GM12891 (cell line): ENCODE results near the gene BEND5.

Source experiments
- PAX5 ChIP-seq: IDR thresholded peaks from 2 replicates; pipeline ENCODE4 v1.6.1; 2011; ENCODE audit warnings: low read length, moderate library complexity, mild to moderate bottlenecking; ENCODE audit not compliant: insufficient read depth, severe bottlenecking
- POLR2A ChIP-seq: IDR thresholded peaks from 2 replicates; pipeline ENCODE4 v1.6.1; 2011; ENCODE audit warnings: low read depth, low read length, control low read depth
- POLR2AphosphoS5 ChIP-seq: IDR thresholded peaks from 2 replicates; pipeline ENCODE4 v1.6.1; 2011; ENCODE audit warnings: low read depth, low read length, control low read depth
- POU2F2 ChIP-seq: IDR thresholded peaks from 2 replicates; pipeline ENCODE4 v1.6.1; 2011; ENCODE audit warnings: low read depth, mild to moderate bottlenecking, control low read depth, low read length, moderate library complexity
- SPI1 ChIP-seq: IDR thresholded peaks from 2 replicates; pipeline ENCODE4 v1.6.1; 2011; ENCODE audit warnings: low read depth, low read length, control low read depth
- TAF1 ChIP-seq: IDR thresholded peaks from 2 replicates; pipeline ENCODE4 v1.6.1; 2011; ENCODE audit warnings: low read depth, low read length, control low read depth

DNA sequence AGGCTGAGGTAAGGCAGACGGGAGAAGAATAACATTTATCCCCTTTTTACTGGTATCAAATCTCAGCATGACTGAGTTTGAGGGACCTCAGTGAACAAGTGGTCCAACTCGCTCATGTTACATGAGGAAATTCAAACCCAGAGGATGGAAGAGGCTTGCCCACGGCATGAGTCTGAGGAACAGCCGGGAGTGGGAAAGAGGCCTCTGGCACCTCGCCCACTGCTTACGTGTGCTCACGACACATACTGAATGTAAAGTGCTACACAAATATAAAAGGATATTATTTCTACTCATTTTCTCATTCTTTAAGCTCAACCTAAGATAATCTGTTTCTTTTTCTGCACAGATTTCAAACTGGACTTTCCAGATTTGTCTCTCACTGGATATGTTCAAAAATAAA is 14.7 kb downstream of the BEND5 start:
- TF ChIP-seq POLR2A (no peak), POLR2AphosphoS5 (no peak), TAF1 (no peak), PAX5 (no peak), SPI1 (no peak), POU2F2 (no peak)
